ENCODE measurements around the gene NOD1.

- TF ChIP-seq CTCF (IDR thresholded peaks at IDR 0.05) (peak in 4 of 12 donors; percentile 12 to 29 (median 20)), POLR2A (IDR thresholded peaks at IDR 0.05) (no peak)
Measured at GRCh38 chr7:30396389-30396788, 82.2 kb downstream of the NOD1 start.

Measured in heart left ventricle (tissue), 13 donors.